PC-9 (cell line): ENCODE data around the gene BMP2K.

Source experiments
- EZH2 ChIP-seq: fragments of 200-600 bp; sonication (generic); IDR thresholded peaks from 2 replicates; pipeline ENCODE4 v1.8.0; 2017; ENCODE audit warnings: antibody characterized with exemption, low read depth
- TF ChIP-seq, protein P1 (sequence below): fragments of 200-600 bp; sonication (generic); conservative IDR thresholded peaks from 2 replicates; pipeline ENCODE4 v1.6.1; 2017; ENCODE audit warnings: mixed run types, antibody characterized with exemption, mild to moderate bottlenecking, moderate library complexity

- TF ChIP-seq, protein P1, sequence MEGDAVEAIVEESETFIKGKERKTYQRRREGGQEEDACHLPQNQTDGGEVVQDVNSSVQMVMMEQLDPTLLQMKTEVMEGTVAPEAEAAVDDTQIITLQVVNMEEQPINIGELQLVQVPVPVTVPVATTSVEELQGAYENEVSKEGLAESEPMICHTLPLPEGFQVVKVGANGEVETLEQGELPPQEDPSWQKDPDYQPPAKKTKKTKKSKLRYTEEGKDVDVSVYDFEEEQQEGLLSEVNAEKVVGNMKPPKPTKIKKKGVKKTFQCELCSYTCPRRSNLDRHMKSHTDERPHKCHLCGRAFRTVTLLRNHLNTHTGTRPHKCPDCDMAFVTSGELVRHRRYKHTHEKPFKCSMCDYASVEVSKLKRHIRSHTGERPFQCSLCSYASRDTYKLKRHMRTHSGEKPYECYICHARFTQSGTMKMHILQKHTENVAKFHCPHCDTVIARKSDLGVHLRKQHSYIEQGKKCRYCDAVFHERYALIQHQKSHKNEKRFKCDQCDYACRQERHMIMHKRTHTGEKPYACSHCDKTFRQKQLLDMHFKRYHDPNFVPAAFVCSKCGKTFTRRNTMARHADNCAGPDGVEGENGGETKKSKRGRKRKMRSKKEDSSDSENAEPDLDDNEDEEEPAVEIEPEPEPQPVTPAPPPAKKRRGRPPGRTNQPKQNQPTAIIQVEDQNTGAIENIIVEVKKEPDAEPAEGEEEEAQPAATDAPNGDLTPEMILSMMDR: no peak
- no peak for TF ChIP-seq EZH2
Measured at GRCh38 chr4:78781139-78781538, 5.0 kb downstream of the BMP2K start.
